GM12875 (cell line): ENCODE data around the gene NECTIN4.

ENCODE experiments used
- H3K4me3 ChIP-seq: one replicate; pipeline ENCODE4 v1.5.1; 2011; ENCODE audit warnings: low read depth, low read length, control low read depth
- TF ChIP-seq, protein P1 (sequence below): IDR thresholded peaks from 2 replicates; pipeline ENCODE4 v1.5.1; 2011; ENCODE audit warnings: low read depth, mild to moderate bottlenecking, control low read depth, inconsistent platforms, low read length, moderate library complexity, borderline replicate concordance; ENCODE audit not compliant: insufficient read depth

The NECTIN4 gene

DNA sequence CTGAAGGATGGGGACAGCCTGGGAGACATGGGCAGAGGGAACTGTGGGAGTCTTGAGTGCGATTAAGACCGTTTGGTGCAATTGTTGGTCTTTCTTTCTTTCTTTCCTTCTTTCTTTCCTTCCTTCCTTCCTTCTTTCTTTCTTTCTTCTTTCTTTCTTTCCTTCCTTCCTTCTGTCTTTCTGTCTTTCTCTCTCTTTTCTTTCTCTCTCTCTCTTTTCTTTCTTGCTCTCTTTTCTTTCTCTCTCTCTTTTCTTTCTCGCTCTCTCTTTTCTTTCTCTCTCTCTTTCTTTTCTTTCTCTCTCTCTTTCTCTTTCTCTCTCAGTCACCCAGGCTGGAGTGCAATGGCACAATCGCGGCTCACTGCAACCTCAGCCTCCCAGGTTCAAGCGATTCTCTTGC lies 5.9 kb upstream of the NECTIN4 start:
- H3K4me3 ChIP-seq, result no peak overlapping the region
- TF ChIP-seq, protein P1, sequence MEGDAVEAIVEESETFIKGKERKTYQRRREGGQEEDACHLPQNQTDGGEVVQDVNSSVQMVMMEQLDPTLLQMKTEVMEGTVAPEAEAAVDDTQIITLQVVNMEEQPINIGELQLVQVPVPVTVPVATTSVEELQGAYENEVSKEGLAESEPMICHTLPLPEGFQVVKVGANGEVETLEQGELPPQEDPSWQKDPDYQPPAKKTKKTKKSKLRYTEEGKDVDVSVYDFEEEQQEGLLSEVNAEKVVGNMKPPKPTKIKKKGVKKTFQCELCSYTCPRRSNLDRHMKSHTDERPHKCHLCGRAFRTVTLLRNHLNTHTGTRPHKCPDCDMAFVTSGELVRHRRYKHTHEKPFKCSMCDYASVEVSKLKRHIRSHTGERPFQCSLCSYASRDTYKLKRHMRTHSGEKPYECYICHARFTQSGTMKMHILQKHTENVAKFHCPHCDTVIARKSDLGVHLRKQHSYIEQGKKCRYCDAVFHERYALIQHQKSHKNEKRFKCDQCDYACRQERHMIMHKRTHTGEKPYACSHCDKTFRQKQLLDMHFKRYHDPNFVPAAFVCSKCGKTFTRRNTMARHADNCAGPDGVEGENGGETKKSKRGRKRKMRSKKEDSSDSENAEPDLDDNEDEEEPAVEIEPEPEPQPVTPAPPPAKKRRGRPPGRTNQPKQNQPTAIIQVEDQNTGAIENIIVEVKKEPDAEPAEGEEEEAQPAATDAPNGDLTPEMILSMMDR, result no peak

DNA sequence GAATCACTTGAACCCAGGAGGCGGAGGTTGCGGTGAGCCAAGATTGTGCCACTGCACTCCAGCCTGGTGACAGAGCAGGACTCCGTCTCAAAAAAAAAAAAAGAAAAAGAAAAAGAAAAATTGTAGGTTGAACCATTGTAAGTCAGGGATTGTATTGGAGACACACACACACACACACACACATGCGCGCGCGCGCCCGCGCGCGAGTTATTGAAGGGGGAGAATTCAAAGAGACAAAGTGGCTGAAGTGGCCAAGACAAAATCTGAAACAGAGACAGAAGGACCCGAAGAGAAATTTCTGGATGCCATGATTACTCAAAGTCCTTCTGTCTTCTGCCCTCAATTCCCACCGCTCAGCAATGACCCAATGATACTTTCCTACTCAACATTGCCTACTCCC lies 5.1 kb upstream of the NECTIN4 start:
- TF ChIP-seq, protein P1, result no peak
- H3K4me3 ChIP-seq, result no peak overlapping the region

DNA sequence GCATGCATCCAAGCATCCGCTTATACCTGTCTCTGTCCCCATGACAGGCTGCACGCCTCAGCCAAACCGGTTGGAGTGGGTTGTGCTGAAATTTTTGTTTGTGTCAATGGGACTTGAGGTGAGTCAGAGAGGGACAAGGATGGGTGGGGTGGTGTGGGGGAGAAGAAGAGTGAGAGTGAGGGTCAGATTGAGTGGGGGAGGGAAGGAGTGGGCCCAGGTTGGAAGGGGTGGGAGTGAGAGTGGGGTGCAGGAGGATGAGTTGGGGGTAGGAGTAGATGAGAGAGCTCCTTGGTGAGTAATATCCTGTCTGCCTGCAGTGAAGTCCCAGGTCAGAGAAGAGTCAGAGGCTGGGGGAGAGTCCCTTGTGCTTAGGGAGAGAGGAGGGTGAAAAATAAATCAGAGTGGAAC lies 3.3 kb upstream of the NECTIN4 start:
- TF ChIP-seq, protein P1, result no peak
- H3K4me3 ChIP-seq, result no peak overlapping the region

DNA sequence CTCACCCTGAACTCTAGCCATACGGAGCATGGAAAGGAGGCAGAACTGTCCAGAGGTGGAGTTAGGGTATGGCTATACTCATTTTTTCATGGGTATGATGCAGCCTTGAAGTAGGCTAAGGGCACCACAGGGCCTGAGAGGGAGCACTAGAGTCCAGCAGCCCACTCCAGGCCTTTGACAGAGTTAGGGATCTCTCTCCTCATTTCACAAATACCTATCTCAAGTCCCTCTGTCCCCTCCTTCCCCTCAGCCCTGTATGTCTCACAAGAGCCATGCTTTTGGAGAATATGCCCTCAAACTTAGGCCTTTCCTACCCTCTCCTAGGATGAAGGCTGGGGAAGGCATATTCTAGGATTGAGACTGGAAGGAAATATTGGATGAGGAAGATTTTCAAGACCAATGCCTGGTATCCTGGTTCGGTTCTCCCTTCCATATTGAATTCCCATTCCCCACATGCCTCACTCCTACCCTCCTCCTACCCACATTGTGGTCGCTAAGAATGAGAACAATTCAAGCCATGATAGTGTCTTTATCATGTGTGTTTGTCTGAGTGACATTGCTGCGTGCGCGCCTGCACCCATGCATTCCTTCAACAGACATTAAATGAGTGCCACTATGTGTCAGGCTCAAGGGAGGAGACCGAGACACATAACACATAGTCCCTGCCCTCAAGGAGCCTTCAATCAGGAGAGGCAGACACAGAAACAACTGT lies 2.6 kb upstream of the NECTIN4 start:
- TF ChIP-seq, protein P1, result no peak
- no peak overlapping the region for H3K4me3 ChIP-seq

DNA sequence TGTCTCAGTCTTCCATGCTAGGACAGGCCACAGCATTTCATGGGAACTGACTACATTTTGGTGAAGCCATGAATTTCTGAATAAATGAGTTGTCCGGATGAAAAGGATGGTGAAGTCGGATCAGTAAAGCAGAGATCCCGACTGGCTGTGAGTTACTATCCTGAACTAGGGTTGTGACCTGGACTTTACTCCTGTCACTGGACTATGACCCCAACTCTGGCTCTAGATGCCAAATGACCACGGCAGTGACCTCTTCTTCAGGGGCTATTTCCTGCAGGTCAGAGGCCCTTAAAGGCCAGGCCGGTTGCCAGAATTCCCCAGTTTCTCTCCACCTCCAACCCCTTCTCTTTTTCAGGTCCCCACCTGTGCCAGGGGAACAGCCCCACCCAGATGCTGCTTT lies 1.7 kb upstream of the NECTIN4 start:
- TF ChIP-seq, protein P1, result no peak
- no peak overlapping the region for H3K4me3 ChIP-seq

DNA sequence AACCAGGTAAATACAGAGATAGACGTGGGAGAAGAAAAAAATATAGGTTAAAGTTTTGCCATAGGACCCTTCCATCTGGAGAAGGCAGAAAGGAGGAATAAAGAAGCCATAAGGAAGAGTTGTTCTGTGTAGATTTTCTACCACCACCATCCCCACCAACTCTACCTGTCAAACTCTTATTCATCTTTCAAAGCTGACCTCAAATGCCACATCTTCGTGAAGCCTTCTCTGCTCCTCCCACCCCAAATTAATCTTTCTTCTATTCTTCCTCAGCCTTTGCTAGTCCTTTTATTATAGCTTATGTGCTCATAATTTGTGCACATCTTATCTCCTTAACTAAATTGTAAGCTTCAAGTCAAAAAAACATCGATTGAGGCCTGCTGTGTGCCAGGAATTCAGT lies 1.3 kb upstream of the NECTIN4 start:
- TF ChIP-seq, protein P1, result no peak
- no peak overlapping the region for H3K4me3 ChIP-seq

DNA sequence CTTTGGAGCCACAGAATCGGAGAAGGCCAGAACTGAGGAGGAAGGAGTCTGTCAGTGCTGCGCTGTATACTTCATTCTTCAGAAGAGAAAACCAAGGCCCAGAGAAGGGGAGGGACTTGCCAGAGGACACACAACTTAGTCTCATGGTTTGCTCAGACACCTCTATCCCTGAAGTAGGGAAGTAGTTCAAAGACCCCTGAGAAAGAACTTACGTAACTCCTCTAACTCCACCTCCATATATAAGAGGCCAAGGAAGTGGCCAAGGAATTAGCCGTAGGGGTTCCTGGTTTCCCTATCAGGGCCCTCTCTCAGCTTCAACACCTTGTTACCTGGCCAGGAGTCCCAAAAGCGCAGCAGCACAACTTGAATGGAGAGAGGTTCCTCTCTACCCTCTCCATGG lies 580 bp upstream of the NECTIN4 start:
- TF ChIP-seq, protein P1, result no peak
- H3K4me3 ChIP-seq, result no peak overlapping the region
